GM18873 (cell line): ENCODE results near the gene TRAK2.
"Not testable (repeated sequence)": the region's sequence is repeated elsewhere in the genome, so short reads cannot be mapped to it uniquely, and the experiment has no call there.

ENCODE experiments used
- ATAC-seq: cut with Tn5 transposase; IDR thresholded peaks from one replicate; pipeline ENCODE4 v1.9.1; 2021; ENCODE audit warnings: mild to moderate bottlenecking, moderate library complexity, moderate number of reproducible peaks; ENCODE audit not compliant: unreplicated experiment, low FRiP score

The TRAK2 gene, protein sequence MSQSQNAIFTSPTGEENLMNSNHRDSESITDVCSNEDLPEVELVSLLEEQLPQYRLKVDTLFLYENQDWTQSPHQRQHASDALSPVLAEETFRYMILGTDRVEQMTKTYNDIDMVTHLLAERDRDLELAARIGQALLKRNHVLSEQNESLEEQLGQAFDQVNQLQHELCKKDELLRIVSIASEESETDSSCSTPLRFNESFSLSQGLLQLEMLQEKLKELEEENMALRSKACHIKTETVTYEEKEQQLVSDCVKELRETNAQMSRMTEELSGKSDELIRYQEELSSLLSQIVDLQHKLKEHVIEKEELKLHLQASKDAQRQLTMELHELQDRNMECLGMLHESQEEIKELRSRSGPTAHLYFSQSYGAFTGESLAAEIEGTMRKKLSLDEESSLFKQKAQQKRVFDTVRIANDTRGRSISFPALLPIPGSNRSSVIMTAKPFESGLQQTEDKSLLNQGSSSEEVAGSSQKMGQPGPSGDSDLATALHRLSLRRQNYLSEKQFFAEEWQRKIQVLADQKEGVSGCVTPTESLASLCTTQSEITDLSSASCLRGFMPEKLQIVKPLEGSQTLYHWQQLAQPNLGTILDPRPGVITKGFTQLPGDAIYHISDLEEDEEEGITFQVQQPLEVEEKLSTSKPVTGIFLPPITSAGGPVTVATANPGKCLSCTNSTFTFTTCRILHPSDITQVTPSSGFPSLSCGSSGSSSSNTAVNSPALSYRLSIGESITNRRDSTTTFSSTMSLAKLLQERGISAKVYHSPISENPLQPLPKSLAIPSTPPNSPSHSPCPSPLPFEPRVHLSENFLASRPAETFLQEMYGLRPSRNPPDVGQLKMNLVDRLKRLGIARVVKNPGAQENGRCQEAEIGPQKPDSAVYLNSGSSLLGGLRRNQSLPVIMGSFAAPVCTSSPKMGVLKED

DNA sequence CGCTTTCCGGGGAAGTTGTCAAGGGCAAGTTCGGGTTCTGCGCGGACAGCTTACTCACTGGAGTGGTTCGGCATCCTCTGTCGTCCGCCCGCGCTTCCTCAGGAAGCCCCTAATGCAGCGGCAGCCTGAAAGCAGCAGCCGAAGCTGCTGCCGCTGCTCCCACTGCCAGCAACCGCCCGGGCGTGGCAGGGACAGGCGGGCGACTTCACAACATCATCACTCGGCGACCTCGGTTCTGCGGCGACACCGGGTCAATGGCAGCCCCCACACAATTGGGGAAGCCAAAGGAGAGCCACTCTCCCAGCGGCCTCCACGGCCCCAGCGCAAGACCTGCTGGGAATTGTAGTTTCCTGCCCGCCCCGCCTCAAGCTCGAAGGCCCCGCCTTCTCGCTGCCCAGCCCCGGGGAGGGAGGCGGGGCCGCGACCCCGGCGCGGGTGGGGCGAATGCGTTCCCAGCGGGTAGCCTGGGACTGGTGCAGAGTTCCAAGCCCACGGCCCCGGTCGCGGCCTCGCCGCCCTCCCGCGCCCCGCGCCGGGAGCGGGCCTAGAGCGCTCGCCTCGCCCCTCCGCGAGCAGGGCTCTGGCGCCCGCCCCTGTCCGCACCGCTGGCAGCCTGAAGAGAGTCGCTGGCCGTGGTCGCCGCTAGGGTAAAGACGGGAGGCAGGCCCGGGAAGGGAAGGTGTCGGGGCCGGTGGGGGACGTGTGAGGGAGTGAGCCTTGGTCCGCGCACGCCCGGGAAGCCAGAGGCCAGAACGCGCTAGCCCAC lies at the start of gene TRAK2, which contains the start of gene STRADB:
Gene TRAK2, minus strand, starts transcription at position 167 of the 766 bp plus-strand sequence. CDS start 30,951 bp downstream, outside the sequence.
Gene STRADB, plus strand, starts transcription at position 449 of the 766 bp plus-strand sequence. CDS start 3,101 bp downstream, outside the sequence.
- ATAC-seq: peak; percentile 93

- ATAC-seq: no peak
Measured at GRCh38 chr2:201500534-201500933, 49.3 kb upstream of the TRAK2 start.

- no peak for ATAC-seq
Measured at GRCh38 chr2:201496785-201497184, 45.5 kb upstream of the TRAK2 start.

DNA sequence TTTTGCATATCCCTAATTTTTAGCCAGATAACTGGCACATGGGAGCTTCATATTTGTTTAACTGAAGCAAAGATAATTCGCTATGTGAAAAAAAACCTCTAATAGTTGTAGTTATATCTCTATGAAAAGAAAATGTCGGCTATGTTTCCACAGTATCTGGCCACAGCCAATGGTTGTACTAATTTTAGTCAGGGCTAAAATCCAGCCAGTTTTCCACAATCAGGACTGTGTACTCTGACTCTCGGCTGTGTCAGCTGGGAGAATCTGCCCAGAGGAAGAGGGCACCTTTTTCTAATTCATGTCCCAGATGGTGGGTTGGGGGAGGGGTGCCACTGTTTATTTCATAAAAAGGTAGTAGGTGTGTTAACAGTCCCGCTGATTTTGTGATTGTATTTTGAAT lies 39.0 kb upstream of the TRAK2 start:
- ATAC-seq: no peak

GRCh38 chr2:201484805-201485204 lies 33.5 kb upstream of the TRAK2 start:
- no peak for ATAC-seq

- ATAC-seq: not testable (repeated sequence)
Measured at GRCh38 chr2:201483758-201484157, 32.5 kb upstream of the TRAK2 start.

DNA sequence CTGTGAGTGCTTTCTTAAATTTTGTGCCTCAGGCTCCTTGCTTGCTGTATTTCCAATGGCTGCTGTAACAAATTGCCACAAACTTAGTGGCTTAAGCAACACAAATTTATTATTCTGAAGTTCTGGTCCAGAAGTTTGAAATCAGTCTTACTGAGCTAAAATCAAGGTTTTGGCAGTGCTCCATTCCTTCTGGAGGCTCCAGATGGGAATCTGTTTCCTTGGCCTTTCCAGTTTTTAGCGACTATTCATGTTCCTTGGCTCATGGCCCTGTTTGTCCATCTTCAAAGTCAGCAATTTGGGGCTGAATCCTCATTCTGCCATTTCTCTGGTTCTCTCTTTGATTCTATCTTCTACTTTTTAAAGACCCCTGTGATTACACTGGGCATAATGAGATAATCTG lies 32.1 kb upstream of the TRAK2 start:
- ATAC-seq: no peak

- ATAC-seq: no peak
Measured at GRCh38 chr2:201482543-201482942, 31.3 kb upstream of the TRAK2 start.

GRCh38 chr2:201472411-201472810 lies 21.2 kb upstream of the TRAK2 start:
- ATAC-seq: no peak

DNA sequence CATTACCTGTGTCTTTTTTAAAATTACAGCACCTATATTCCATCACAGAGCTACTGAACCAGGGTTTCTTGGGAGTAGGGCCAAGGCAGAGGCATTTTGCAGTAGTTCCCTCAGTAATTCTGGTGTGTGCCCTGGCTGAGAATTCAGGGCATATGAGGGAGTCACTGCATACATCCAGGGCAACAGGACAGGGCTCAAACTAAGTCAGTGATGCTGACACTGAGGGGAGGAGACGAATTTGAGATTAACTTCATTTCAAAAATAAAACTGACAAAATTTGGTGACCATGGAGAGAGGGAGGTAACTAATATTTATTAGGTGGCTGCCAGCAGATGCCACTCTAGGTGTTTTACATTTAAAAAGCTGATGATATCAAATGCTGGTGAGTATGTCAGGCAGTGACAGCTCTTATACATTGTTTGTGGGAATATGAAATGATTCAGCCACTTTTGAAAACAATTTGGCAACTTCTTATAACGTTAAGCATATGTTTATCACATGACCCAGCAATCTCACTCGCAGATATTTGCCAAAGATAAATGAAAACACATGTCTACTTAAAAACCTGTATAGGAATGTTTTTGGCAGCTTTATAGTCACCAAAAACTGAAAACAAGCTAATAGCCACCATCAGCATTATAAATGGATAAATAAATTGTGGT lies 20.6 kb upstream of the TRAK2 start:
- ATAC-seq: no peak

- ATAC-seq: no peak
Measured at GRCh38 chr2:201470821-201471731, 19.8 kb upstream of the TRAK2 start.

- no peak for ATAC-seq
Measured at GRCh38 chr2:201467666-201468065, 16.4 kb upstream of the TRAK2 start.

GRCh38 chr2:201466050-201466675 lies 14.9 kb upstream of the TRAK2 start:
- no peak for ATAC-seq

DNA sequence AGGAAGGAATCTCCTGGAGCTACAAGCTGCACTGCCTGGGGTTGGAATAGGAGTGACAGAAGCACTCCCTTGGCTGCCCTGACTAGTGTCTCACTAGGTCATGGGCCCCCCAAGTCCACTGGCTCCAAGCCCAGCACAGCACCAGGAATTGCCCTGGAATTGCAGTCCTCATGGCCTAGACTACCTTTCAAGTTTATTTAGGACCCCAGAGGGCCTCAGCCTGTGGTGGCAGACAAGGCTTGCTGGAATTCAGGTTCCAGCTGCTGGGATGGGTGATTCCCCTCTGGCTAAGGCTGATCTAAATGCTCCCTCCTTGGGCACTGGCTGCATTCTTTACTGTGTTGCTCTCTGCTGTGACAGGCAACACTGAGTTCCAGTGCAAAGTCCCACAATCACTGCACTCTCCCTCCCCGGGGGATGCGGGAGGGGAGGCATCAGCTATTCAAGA lies 14.3 kb upstream of the TRAK2 start:
- no peak for ATAC-seq

DNA sequence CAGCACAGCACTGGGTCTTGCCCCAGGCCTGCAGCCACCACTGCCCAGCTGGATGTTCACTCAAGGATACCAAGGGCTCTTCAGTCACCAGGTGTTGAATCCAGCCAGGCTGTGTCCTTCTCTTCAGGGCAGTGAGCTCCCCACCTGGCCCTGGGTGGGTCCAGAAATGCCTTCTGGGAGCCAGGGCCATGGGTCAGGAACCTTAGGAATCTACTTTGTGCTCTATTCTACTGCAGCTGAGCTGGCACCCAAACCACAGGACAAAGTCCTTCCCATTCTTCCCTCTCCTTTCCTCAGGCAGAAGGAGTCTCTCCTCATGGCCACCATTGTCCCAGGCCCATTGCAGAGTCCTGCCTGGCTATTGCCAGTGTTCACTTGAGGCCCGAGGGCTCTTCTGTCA lies 13.3 kb upstream of the TRAK2 start:
- no peak for ATAC-seq

DNA sequence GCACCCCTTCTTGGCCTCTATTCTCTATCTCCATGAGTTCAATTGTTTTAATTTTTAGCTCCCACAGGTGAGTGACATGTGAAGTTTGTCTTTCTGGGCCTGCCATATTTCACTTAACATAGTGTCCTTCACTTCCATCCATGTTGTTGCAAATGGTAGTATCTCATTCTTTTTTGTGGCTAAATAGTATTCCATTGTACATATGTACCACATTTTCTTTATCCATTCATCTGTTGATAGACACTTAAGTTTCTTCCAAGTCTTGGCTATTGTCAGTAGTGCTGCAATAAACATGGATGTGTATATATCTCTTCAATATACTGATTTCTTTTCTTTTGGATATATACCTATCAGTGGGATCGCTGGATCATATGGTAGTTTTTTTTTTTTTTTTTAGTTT lies 9.3 kb upstream of the TRAK2 start:
- ATAC-seq: no peak

DNA sequence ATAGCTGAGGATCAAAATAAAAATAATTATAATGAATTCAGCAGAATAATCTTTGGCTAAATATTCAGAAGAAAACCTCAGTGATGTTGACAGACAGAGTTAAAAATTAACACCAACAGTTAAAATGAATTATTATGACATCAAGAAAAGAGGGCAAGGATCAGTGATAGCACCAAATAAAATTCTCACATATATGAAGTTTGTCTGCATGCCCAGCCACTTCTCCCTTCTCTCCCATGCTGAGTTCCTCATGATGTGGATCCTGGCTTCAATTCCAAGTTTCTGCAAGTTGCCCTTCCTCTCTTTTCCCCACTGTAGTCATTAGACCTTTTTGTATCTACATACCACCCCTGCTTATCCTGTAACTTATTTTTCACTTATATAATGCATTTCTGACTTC lies 7.1 kb upstream of the TRAK2 start:
- ATAC-seq: no peak

DNA sequence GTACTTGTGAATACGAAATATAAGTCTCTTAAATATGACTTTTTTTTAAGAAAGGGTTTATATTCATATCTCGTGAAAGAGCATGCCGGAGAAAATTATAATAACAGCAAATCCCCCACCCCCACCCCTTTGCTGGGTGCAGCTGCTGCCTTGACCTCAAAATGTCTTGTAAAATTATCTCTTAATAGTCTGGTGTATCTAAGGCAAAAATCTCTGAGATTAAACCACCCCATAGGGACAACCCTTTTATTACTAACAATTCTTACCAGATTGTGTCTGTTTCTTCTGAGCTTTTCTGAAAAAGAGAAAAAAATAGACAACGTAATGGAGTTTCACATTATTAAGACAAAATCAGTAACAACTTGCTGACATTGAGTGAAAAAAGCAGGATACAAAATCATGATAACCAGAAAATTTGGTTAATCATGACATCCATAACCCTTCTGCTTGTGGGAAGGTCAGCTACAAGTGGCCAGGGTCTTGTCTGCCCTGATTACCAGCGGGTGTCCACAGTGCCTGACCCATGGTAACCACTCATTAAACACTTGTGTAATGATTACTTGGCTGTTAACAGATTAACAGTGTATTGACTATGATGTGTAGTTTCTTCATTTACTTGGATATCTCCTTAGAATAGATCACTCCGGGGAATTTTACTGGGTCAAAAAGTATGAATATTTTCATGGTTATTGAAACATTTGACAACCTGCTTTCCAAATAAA lies 1.8 kb upstream of the TRAK2 start:
- ATAC-seq: no peak
